Measurements from ENCODE around the gene SPAG16. TPM values are rescaled to one million over a fixed set of nuclear protein-coding genes. Genes with fewer than 3 reads are reported as not detected.

SPAG16 gene
- polyA plus RNA-seq, 1 of the 3 experiments (the other 2 are of a cell fraction): 29.5 TPM

- Histone ChIP-seq H3K9ac (no peak overlapping the region), H2AFZ (ENCODE audit: low read depth) (no peak overlapping the region), H3K79me2 (ENCODE audit: insufficient read depth) (no peaks in the 10 kb centered on the region), H3K4me2 (no peak overlapping the region), H3K27me3 (ENCODE audit: insufficient read depth) (no peaks in the 10 kb centered on the region), H3K9me3 (no peaks in the 10 kb centered on the region; the same call in 1 of the 2 replicates), H3K36me3 (replicated peaks in 1 of 2; ENCODE audit: control insufficient read depth in 1 of 2, insufficient read depth in 2 of 2, low read length in 1 of 2) (no peaks in the 10 kb centered on the region), H4K20me1 (ENCODE audit: insufficient read depth) (no peaks in the 10 kb centered on the region), H3K9me2 (peaks cover 2% of the 10 kb centered on the region; the same call in 1 of the 2 replicates), H3K27ac (ENCODE audit: low read depth in 2 of 2, low read length in 1 of 2) (no peak overlapping the region), H3K4me1 (ENCODE audit: control insufficient read depth in 1 of 2, insufficient read depth in 2 of 2, low read depth in 1 of 2, low read length in 1 of 2) (no peaks in the 10 kb centered on the region), H3K4me3 (ENCODE audit: low read depth in 2 of 2, low read length in 1 of 2) (no peak overlapping the region), H3F3A (replicated peaks; ENCODE audit: insufficient read depth) (no peaks in the 10 kb centered on the region)
- WGBS (ENCODE audit: low lambda C conversion rate): 33% methylated on average over 2 of the region's 2 CpGs
- TF ChIP-seq, protein P1, sequence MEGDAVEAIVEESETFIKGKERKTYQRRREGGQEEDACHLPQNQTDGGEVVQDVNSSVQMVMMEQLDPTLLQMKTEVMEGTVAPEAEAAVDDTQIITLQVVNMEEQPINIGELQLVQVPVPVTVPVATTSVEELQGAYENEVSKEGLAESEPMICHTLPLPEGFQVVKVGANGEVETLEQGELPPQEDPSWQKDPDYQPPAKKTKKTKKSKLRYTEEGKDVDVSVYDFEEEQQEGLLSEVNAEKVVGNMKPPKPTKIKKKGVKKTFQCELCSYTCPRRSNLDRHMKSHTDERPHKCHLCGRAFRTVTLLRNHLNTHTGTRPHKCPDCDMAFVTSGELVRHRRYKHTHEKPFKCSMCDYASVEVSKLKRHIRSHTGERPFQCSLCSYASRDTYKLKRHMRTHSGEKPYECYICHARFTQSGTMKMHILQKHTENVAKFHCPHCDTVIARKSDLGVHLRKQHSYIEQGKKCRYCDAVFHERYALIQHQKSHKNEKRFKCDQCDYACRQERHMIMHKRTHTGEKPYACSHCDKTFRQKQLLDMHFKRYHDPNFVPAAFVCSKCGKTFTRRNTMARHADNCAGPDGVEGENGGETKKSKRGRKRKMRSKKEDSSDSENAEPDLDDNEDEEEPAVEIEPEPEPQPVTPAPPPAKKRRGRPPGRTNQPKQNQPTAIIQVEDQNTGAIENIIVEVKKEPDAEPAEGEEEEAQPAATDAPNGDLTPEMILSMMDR (IDR thresholded peaks at IDR 0.05): no peak
- no peak for TF ChIP-seq NRF1 (IDR thresholded peaks at IDR 0.05; ENCODE audit: low read depth, low read length)
- TF ChIP-seq, protein P2, sequence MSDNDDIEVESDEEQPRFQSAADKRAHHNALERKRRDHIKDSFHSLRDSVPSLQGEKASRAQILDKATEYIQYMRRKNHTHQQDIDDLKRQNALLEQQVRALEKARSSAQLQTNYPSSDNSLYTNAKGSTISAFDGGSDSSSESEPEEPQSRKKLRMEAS (IDR thresholded peaks at IDR 0.05; ENCODE audit: low read depth): no peak
- no peak for DNase-seq
- ChIA-PET CTCF (no interaction called here), POLR2A (no interaction called here)
Measured at GRCh38 chr2:214232271-214232670, 948.0 kb downstream of the SPAG16 start.

GRCh38 chr2:214233164-214233563 is 948.9 kb downstream of the SPAG16 start:
- POLR2A ChIA-PET: no interaction called here
- CTCF ChIA-PET: no interaction called here
- H3K79me2 ChIP-seq (ENCODE audit: insufficient read depth): no peaks in the 10 kb centered on the region

More at GRCh38 chr2:214233164-214233563, 948.9 kb downstream of the SPAG16 start:
- no peak overlapping the region for H3K4me3 ChIP-seq (ENCODE audit: low read depth in 2 of 2, low read length in 1 of 2)
- peaks cover 2% of the 10 kb centered on the region; the same call in 1 of the 2 replicates for H3K9me2 ChIP-seq
- H3K4me1 ChIP-seq (ENCODE audit: control insufficient read depth in 1 of 2, insufficient read depth in 2 of 2, low read depth in 1 of 2, low read length in 1 of 2): no peaks in the 10 kb centered on the region
- no peak overlapping the region for H3K9ac ChIP-seq
- TF ChIP-seq MEF2A (IDR thresholded peaks at IDR 0.05; ENCODE audit: borderline replicate concordance, low read depth): no peak
- TF ChIP-seq, protein P3, sequence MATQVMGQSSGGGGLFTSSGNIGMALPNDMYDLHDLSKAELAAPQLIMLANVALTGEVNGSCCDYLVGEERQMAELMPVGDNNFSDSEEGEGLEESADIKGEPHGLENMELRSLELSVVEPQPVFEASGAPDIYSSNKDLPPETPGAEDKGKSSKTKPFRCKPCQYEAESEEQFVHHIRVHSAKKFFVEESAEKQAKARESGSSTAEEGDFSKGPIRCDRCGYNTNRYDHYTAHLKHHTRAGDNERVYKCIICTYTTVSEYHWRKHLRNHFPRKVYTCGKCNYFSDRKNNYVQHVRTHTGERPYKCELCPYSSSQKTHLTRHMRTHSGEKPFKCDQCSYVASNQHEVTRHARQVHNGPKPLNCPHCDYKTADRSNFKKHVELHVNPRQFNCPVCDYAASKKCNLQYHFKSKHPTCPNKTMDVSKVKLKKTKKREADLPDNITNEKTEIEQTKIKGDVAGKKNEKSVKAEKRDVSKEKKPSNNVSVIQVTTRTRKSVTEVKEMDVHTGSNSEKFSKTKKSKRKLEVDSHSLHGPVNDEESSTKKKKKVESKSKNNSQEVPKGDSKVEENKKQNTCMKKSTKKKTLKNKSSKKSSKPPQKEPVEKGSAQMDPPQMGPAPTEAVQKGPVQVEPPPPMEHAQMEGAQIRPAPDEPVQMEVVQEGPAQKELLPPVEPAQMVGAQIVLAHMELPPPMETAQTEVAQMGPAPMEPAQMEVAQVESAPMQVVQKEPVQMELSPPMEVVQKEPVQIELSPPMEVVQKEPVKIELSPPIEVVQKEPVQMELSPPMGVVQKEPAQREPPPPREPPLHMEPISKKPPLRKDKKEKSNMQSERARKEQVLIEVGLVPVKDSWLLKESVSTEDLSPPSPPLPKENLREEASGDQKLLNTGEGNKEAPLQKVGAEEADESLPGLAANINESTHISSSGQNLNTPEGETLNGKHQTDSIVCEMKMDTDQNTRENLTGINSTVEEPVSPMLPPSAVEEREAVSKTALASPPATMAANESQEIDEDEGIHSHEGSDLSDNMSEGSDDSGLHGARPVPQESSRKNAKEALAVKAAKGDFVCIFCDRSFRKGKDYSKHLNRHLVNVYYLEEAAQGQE (IDR thresholded peaks at IDR 0.05; ENCODE audit: low read depth, low read length): no peak
- no peaks in the 10 kb centered on the region for H3K36me3 ChIP-seq (replicated peaks in 1 of 2; ENCODE audit: control insufficient read depth in 1 of 2, insufficient read depth in 2 of 2, low read length in 1 of 2)
- no peaks in the 10 kb centered on the region for H3K27me3 ChIP-seq (ENCODE audit: insufficient read depth)
- H3F3A ChIP-seq (replicated peaks; ENCODE audit: insufficient read depth): no peaks in the 10 kb centered on the region
- H3K9me3 ChIP-seq: no peaks in the 10 kb centered on the region; the same call in 1 of the 2 replicates
- no peaks in the 10 kb centered on the region for H4K20me1 ChIP-seq (ENCODE audit: insufficient read depth)
- no peak overlapping the region for H3K27ac ChIP-seq (ENCODE audit: low read depth in 2 of 2, low read length in 1 of 2)
- H2AFZ ChIP-seq (ENCODE audit: low read depth): no peak overlapping the region
- no peak for DNase-seq
- H3K4me2 ChIP-seq: no peak overlapping the region
